RPMI8226 (cell line): ENCODE results near the gene C3orf70.
A peak's percentile ranks its signal among the peaks of the same experiment; 100 is the strongest.

Experiments
- DNase-seq: peaks from one replicate; pipeline ENCODE4 v3.0.0-alpha.2; 2015

C3orf70 gene, protein sequence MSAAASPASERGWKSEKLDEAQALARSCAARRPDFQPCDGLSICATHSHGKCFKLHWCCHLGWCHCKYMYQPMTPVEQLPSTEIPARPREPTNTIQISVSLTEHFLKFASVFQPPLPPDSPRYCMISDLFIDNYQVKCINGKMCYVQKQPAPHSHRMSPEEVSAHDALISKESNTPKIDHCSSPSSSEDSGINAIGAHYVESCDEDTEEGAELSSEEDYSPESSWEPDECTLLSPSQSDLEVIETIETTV

DNA sequence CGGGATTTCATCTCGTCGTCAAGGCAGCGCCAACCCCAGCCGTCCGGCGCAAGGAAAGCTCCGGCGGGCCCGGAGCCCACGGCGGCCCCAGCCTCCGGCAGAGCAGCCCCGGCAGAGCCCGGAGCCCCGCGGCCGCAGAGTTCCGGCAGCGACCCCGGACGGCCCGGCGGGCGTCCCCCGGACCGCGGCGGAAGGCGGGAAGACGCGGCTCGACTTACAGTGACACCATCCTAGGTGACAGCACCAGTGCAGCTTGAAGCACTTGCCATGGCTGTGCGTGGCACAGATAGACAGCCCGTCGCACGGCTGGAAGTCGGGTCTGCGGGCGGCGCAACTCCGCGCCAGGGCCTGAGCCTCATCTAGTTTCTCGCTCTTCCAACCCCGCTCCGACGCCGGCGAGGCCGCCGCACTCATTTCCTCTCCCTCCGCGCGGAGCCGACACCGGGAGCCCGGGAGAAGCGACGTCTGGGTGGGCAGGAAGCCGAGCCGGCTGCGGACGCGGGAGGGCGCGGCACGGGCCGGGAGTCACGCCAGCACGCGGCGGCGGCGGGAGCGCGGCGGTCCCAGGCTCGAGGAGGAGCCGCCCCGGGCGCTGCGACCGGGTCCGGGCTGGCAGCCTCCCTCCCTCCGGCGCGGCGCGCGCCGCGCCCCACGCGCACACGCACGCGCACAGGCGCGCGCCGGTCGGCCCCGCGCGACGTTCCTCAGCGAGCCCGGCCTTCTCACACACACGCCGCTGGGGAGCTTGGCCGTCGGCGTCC, at the start of gene C3orf70:
Gene C3orf70, minus strand, starts transcription at position 651 of the 761 bp plus-strand sequence. Its CDS starts 237 bp downstream, at position 414.
- peak; percentile 25 for DNase-seq

DNA sequence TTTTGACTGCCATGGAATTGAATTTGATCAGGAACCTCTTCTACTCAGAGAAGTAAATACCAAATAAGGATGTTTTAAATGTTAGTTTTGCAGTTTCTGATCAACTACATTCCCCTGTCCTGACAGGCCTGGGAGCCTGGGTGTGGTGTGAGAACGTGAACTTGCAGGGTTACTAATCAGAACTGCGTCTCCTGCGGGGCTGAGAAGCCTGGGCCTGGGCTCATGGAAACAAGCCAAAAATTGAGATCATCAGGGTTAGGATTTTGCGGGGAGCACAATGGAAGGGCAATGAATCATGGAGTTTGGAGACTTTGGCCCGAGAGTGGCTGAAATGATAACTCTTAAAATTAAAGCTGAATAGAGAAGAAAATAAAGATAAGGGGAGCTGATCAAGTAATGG, 47.8 kb upstream of the C3orf70 start:
- DNase-seq, result no peak

DNA sequence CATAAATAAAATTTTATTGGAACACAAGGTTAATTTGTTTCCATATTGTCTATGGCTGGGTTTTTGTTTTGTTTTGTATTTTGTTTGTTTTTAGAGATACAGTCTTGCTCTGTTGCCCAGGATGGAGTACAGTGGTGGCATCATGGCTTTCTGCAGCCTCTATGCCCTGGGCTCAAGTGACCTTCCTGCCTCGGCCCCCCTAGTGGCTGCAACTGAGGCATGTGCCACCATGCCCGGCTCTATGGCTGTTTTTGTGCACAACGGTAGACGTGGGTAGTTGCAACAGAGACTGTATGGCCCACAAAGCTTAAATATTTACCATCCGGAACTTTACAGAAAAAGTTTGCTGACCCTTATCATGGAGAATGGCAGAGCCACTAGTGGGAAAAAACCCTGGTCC, 46.8 kb upstream of the C3orf70 start:
- no peak for DNase-seq

DNA sequence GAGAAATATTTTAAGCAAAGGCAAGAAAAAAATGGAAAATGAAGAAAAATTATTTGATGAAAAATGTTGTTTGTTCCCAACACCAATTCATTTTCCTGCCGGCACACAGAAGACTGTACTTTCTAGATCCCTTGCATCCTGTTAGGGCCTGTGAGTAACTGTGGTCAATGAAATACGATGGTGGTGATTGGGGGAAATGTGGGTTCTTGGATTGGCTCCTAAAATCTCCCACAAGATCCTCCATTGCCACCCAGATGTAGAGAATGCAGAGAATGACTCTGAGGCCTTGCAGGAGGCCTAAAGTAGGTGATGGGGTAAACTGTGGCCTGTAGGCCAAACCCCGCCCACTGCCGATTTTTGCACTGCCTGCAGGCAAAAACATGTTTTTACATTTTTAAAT, 46.3 kb upstream of the C3orf70 start:
- DNase-seq, result no peak

DNA sequence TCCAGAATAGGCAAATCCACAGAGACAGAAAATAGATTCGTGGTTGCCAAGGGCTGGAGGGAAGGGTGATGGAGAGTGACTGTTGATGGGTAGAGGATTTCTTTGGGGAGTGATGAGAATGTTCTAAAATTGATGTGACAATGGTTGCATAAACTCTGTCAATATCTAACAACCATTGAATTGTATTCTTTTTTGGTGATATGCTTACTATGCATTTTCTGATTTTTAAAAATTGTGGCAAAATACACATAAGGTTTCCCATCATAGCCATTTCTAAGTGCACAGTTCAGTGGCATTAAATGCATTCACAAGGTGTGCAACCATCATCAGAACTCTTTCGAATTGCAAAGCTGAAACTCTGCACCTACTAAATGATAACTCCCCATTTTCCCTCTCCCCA, 44.2 kb upstream of the C3orf70 start:
- DNase-seq, result no peak

DNA sequence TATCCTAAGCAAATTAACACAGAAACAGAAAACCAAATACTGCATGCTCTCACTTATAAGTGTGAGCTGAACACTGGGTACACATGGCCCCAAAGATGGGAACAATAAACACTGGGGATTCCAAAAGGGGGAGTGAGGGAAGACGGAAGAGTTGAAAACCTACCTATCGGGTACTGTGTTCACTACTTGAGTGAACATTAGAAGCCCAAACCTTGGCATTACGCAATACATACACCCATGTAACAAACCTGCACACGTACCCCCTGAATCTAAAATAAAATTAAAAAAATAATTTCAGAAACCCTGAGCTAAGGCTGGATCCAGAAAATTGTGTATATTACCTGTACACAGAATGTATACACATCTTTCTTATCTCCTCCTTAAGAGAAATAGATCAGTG, 42.8 kb upstream of the C3orf70 start:
- DNase-seq, result no peak

DNA sequence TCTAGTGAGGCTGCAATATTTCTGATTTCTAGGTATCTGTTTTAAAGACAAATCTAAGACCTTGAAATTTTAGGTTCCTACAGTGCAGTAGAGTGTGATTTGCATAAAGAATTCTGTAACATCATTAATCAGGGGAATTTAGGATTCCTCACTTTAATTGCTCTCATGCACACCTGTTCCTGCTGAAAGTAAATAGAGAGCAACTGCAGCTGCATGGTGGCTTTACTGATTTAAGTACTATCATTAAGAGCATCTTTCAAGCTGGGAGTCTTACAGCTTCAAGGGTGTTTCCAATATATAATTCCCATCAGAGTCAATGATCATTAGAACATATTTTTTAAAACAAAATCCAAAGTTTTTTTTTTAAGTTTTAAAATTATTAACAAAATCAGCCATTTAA, 36.0 kb upstream of the C3orf70 start:
- DNase-seq, result no peak

DNA sequence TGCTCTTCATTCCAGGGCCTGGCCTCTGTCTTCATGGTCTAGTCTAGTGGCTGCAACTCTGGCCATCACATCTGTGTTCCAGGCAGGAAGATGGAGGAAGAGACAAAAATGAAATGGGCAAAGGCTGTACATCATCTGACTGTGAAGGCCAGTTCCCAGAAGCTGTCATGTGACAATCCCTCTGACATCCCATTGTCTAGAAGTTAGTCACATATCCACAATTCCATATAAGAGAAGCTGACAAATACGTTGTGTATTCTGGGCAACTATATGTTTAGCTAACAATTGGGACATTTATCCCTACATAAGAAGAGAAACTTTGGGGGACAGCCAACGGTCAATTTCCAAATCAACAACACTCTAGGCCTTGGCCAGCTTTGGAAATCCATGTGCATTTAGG, 34.5 kb upstream of the C3orf70 start:
- no peak for DNase-seq

DNA sequence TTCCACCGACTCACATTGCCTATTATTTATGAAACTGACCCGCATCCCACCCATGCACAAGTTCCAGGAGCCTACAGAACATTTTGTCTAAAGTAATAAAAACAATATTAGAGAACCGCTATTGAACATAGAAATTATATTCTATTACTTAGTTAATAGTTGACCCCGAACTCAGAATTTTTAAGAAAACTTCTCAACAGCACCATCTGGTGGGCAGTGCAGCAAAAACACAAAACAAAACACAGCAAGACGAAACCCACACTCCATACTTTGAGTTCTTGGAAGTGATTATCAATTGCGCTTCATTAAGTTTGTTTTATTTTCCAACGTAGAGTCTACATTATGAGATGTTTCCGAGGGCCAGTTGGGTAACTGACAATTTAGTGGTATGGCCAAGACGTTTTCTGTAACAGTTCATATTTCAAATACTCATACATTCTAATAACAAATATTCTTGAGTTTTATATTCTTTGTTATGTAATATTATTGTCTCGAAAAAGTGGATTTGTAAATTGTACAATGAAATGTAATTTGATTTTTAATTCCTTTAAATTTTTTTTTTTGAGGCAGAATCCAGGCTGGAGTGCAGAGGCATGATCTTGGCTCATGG, 24.0 kb upstream of the C3orf70 start:
- peak; percentile 48 for DNase-seq

DNA sequence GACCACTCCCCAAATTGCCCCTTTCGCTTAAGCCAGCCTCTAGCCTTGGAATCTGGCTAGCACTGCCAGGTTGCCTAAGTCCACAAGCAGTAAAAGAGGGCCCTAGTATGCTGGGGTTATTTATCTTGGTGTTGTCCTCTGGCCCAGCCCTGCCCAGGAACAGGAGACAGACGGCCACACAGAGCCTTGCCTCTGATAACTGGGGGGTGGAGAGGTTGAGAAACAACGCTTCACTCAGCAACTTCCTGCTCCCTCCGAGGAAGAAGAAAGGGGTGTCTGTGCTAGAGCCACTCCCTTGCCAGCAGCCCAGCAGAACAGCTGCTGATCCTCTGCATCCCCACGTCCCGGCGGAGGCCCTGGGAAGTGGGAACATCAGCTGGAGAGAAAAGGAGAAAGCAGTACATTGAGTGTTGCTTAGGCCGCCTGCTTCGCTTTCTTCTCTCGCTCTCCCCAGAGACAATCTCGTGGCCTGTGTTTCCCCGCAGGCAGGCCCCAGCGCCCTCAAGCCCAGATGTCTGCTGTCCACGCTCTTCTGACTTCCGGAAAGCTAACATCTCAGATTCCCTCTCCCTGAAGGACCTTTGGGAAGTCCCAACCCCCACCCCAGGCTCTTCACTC, 22.6 kb upstream of the C3orf70 start:
- DNase-seq, result no peak

DNA sequence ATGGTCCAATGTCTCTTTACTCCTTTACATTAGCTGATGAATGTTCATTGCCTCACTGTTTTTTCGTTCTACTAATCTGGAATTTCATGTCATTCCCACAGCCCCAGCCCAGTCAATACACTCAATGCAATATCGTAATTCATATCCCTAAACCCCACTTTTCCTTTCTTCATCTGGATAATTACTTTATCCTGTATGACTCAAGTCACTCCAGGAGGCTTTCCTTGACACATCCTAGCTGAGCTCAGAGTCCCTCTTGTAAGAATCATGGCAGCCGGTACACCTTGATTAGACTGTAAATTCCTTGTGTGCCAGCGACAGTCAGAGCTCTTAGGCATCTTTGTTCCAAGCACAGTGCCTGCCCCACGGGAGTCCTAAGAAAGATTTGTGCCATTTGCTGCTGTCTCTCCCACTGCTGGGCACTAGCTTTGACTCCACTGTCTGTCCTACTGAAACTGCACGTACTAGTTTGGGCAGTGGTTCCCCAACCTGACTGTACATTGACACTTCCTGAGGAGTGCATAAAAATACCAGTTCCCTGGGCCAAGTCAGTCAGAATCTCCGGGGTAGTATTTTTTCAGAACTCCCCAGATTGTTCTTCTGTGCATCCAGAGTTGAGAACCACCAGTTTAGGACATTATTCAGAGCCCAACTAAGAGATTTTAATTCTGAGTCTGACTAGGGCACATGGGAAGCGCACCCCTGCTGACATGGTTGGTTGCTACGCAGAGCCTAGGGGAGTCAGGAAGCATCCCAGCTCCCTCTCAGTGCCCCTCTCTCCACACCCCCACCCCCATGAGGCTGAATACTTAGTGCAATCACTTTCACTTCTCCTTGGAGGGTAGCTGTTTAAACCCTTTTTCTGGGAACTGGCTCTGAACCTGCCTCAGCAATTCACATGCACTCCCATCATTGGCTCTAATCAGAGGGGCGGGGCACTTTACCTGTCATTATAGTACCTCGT, 19.5 kb upstream of the C3orf70 start:
- no peak for DNase-seq

DNA sequence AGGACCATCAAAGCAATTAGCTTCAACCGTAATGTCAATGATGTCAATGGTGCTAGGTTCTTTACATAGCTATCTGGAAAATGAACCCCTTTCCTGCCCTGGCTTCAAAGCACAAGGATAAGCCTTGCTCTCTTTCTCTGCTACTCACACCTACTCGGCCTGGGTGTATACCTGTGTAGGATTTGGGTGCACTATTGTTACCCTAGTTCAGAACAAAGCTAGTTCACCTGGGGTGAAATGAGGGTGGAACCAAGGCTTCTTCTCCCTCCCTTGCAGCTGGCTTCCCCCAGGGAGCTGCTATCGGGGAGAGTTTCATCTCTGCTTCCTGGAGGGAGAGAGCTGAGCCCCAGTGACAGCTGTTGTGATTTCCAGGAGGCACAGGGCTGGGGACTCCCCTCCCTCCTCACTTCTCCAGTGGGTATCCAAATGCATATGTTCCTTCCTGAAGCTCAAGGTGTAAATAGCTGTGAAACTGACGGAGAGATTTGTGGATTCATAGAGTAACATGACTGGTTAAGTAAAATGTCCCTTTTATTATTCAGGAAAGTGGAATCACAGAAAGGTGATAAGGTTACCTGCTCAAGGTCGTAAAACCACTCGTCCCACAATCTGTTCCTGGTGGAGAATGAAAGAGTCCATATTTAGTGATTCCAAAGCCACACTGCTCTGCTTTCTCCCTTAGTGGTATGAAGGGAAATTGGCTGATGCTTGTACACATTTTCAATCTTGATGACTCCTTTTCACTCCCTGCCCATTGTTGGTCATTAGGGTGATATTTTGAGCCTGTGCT, 11.8 kb upstream of the C3orf70 start:
- no peak for DNase-seq

DNA sequence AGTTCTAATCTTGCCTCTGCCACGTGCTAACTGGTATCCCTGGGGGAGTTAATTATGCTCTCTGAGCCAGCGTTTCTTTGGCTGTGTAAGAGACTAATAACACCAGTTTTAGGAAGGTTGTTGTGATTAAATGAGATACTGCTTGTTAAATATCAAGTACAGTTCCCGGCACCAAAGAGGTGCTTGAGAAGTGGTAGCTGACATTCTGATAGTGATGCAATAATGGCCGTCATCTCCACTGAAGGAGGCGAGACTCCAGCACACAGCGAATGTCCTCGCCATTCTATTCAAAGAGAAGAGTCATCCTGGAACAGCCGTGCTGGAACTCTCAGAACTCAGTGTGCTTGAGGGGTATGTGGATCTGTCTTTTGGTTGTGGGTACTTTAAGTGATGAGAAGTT, 9.8 kb upstream of the C3orf70 start:
- DNase-seq, result no peak

DNA sequence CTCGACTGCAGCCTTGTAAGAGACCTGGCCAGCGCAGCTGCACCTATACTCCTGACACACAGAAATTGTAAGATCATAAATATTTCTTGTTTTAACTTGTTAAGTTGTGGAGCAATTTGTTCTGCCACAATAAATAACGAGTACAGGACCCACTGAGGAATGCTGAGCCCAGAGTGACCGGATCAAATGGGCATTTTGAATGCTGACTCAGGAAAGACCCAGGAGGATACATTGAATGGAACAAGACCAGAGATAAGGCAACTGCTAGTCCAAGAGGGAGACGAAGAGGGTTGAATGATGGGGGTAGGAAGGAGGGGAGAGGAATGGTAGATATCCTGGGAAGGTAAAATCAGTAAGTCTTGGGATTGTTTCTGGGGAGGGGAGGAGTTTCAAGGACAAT, 8.9 kb upstream of the C3orf70 start:
- DNase-seq, result no peak

DNA sequence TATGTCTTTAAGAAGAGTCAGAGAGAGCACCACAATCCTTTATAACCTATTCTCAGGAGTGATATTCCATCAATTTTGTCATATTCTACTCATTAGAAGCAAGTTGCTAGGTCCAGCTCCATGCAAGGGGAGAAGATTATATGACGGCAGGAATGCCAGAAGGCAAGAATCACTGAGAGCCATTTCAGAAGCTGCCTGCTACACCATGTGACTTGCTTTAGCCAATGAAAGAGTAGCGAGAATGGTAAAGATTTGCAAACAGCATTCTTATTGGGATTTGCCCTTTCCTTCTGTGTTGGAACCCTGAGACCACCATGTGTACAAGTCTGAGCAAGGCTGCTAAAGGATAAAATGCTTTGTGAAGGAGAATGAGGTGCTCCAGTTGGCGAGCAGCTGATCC, 4.5 kb upstream of the C3orf70 start:
- DNase-seq, result no peak

DNA sequence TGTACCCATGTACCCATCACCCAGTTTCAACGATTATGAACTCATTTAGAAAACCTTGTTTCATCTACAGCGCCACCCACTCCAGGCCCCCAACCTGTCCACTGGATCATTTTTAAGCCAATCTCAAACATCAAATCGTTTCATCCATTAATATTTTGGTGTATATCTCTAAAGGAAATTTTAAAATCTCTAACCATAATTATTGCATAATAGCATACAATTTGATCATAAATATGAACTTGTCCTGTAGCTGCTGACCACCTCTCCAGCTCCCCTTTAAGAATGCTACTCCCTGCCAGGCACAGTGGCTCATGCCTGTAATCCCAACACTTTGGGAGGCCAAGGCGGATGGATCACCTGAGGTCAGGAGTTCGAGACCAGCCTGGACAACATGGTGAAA, 2.8 kb upstream of the C3orf70 start:
- no peak for DNase-seq

DNA sequence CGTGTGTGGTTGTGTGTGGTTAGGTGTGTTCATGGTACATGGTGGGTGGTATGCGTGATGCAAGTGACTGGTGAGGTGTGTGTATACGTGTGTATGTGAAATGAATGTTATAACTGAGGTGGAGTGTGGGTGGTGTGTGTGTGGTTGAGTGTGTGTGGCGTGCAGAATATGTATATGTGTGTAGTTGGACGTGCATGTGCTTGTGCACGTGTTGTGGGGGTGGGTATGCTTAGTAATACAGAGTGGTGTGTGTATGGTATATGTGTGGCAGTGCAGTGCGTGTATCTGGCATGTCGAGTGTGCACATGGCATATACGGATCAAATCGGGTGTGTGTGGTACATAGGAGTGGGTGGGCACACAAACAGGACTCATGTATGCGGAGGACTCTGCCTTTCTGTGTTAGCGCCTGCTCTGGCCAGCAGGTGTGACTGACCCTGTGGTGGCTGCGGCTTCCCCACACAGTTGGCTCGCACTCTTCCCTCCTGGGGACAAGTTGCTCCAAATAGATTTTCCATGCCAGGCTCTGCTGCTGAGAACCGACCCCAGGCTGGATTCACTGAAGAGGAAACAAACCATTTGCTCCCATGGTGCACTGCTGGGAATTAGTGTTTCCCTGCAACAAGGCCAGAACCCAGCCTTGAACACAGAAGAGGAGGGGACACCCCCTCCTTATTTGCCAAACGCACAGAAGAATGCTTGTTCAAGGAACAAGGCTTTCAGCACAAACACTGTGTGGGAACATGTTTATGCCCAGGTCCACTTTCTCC, 1.2 kb upstream of the C3orf70 start:
- no peak for DNase-seq

DNA sequence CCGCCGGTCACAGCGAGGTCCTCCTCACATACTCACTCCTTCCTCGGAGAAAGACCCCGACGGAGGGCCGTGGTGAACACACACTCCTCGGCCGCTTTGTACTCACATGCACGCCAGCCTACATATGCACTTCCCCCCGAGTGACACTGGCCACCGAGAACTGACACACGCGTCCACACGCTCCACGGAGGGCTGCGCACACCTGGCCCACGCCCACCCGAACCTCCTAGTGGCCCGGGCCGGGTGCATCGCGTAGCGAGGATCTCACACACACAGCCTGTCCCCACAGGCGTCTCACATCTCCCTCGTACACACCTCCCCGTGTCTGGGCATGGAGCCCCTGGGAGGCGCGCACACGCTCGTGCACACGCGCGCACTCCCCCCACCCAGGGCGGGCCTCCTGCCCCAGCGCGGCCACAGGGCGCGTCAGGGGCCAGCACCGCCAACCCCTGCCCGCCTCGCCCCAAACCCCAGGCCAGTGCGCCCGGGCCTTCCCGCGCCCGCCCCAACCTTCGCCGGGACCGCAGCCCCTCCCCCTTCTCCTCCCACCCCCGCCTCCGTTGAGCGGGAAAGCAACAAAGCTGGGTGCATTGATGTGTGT, 411 bp upstream of the C3orf70 start:
- DNase-seq, result no peak

DNA sequence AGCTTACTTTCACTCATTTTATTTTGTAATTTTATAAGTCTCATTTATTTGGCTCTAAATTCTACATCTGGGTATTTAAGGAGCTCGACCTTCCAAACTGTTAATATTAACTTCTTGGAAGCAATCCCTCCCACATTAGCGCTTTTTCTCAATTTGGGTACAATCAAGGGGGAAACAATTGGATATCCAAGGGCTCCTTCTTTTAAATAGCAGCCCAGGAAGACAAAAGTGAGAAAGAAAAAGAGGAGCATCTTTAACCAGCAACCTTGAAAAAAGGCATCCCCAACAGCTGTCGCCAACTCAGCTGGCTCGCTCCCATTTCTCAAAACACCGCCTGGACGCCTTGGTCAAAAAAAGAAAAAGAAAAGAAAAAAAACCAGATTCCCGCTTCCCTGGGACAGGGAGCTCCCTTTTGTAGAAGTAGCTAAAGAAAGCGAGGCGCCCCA, 873 bp downstream of the C3orf70 start:
- no peak for DNase-seq
